ENCODE data around the gene GSTCD. TPM values are rescaled to one million over a fixed set of nuclear protein-coding genes. Genes with fewer than 3 reads are reported as not detected.

Gene GSTCD
- total RNA-seq, 1 donor from 2014 or later, result 14.0 TPM

GRCh38 chr4:105666693-105667092 lies 41.9 kb upstream of the GSTCD start:
- H3K27me3 Mint-ChIP-seq (ENCODE audit: unreplicated experiment), result no peaks in the 10 kb centered on the region
- no peak for DNase-seq (ENCODE audit: low spot score)

GRCh38 chr4:105670684-105671083 lies 37.9 kb upstream of the GSTCD start:
- Mint-ChIP-seq H3K9me3 (ENCODE audit: unreplicated experiment) (no peaks in the 10 kb centered on the region), H3K27ac (ENCODE audit: unreplicated experiment) (no peak overlapping the region), H3K27me3 (ENCODE audit: unreplicated experiment) (no peaks in the 10 kb centered on the region), H3K4me1 (ENCODE audit: unreplicated experiment) (peaks cover 2% of the 10 kb centered on the region), H3K36me3 (ENCODE audit: low read depth, unreplicated experiment) (no peaks in the 10 kb centered on the region), H3K4me3 (ENCODE audit: unreplicated experiment) (no peak overlapping the region)
- TF ChIP-seq CTCF (IDR thresholded peaks at IDR 0.05; ENCODE audit: unreplicated experiment), result no peak
- no peak for DNase-seq (ENCODE audit: low spot score)

More at GRCh38 chr4:105666693-105667092, 41.9 kb upstream of the GSTCD start:
- no peaks in the 10 kb centered on the region for H3K36me3 Mint-ChIP-seq (ENCODE audit: low read depth, unreplicated experiment)
- no peaks in the 10 kb centered on the region for H3K9me3 Mint-ChIP-seq (ENCODE audit: unreplicated experiment)
- H3K4me1 Mint-ChIP-seq (ENCODE audit: unreplicated experiment), result no peaks in the 10 kb centered on the region
- TF ChIP-seq CTCF (IDR thresholded peaks at IDR 0.05; ENCODE audit: unreplicated experiment), result no peak
- H3K4me3 Mint-ChIP-seq (ENCODE audit: unreplicated experiment), result no peak overlapping the region
- H3K27ac Mint-ChIP-seq (ENCODE audit: unreplicated experiment), result no peak overlapping the region

- TF ChIP-seq CTCF (IDR thresholded peaks at IDR 0.05; ENCODE audit: unreplicated experiment), result no peak
- Mint-ChIP-seq H3K27ac (ENCODE audit: unreplicated experiment) (no peak overlapping the region), H3K9me3 (ENCODE audit: unreplicated experiment) (no peaks in the 10 kb centered on the region), H3K27me3 (ENCODE audit: unreplicated experiment) (no peaks in the 10 kb centered on the region), H3K4me1 (ENCODE audit: unreplicated experiment) (peaks cover 2% of the 10 kb centered on the region), H3K36me3 (ENCODE audit: low read depth, unreplicated experiment) (no peaks in the 10 kb centered on the region), H3K4me3 (ENCODE audit: unreplicated experiment) (no peak overlapping the region)
- no peak for DNase-seq (ENCODE audit: low spot score)
Observed at GRCh38 chr4:105671301-105671700, 37.3 kb upstream of the GSTCD start.

GRCh38 chr4:105674011-105674410 lies 34.6 kb upstream of the GSTCD start:
- no peaks in the 10 kb centered on the region for H3K27me3 Mint-ChIP-seq (ENCODE audit: unreplicated experiment)
- no peak overlapping the region for H3K4me3 Mint-ChIP-seq (ENCODE audit: unreplicated experiment)
- no peak for DNase-seq (ENCODE audit: low spot score)
- H3K9me3 Mint-ChIP-seq (ENCODE audit: unreplicated experiment), result no peaks in the 10 kb centered on the region
- no peak overlapping the region for H3K27ac Mint-ChIP-seq (ENCODE audit: unreplicated experiment)
- no peaks in the 10 kb centered on the region for H3K36me3 Mint-ChIP-seq (ENCODE audit: low read depth, unreplicated experiment)
- TF ChIP-seq CTCF (IDR thresholded peaks at IDR 0.05; ENCODE audit: unreplicated experiment), result no peak
- peaks cover 4% of the 10 kb centered on the region for H3K4me1 Mint-ChIP-seq (ENCODE audit: unreplicated experiment)

GRCh38 chr4:105677709-105678108 lies 30.9 kb upstream of the GSTCD start:
- no peak for TF ChIP-seq CTCF (IDR thresholded peaks at IDR 0.05; ENCODE audit: unreplicated experiment)
- DNase-seq (ENCODE audit: low spot score), result no peak
- no peaks in the 10 kb centered on the region for H3K9me3 Mint-ChIP-seq (ENCODE audit: unreplicated experiment)
- H3K27me3 Mint-ChIP-seq (ENCODE audit: unreplicated experiment), result no peaks in the 10 kb centered on the region
- peaks cover 7% of the 10 kb centered on the region for H3K4me1 Mint-ChIP-seq (ENCODE audit: unreplicated experiment)
- no peak overlapping the region for H3K4me3 Mint-ChIP-seq (ENCODE audit: unreplicated experiment)
- H3K27ac Mint-ChIP-seq (ENCODE audit: unreplicated experiment), result no peak overlapping the region
- H3K36me3 Mint-ChIP-seq (ENCODE audit: low read depth, unreplicated experiment), result no peaks in the 10 kb centered on the region

Measured in endothelial cell (in vitro differentiated cells).